ENCODE measurements around the gene ATP1A2.

The ATP1A2 gene

DNA sequence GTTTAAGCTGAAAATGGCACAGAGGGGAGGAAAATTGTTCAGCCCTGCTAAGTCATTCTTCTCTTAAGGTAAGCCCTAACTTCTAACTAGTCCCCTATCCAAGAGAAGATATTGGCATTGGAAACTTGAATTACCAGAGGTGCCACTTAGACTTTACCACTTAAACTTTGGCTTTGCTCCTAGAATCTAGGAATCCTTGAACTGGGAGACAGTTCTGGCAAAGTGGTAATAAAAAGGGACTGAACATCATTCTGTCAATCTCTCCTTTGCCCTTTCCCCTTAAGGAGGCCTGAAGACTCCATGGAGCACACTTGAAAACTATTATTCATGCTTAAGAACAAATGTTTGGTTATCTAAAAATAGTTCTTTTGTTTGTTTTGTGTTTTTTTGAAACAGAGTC is 44.3 kb downstream of the ATP1A2 start:
- no peak for TF ChIP-seq POLR2AphosphoS5 (IDR thresholded peaks at IDR 0.05; ENCODE audit: low read depth, low read length)
- no peak for TF ChIP-seq TAF1 (IDR thresholded peaks at IDR 0.05; ENCODE audit: borderline replicate concordance, insufficient read depth, low read length)
- TF ChIP-seq, protein P1, sequence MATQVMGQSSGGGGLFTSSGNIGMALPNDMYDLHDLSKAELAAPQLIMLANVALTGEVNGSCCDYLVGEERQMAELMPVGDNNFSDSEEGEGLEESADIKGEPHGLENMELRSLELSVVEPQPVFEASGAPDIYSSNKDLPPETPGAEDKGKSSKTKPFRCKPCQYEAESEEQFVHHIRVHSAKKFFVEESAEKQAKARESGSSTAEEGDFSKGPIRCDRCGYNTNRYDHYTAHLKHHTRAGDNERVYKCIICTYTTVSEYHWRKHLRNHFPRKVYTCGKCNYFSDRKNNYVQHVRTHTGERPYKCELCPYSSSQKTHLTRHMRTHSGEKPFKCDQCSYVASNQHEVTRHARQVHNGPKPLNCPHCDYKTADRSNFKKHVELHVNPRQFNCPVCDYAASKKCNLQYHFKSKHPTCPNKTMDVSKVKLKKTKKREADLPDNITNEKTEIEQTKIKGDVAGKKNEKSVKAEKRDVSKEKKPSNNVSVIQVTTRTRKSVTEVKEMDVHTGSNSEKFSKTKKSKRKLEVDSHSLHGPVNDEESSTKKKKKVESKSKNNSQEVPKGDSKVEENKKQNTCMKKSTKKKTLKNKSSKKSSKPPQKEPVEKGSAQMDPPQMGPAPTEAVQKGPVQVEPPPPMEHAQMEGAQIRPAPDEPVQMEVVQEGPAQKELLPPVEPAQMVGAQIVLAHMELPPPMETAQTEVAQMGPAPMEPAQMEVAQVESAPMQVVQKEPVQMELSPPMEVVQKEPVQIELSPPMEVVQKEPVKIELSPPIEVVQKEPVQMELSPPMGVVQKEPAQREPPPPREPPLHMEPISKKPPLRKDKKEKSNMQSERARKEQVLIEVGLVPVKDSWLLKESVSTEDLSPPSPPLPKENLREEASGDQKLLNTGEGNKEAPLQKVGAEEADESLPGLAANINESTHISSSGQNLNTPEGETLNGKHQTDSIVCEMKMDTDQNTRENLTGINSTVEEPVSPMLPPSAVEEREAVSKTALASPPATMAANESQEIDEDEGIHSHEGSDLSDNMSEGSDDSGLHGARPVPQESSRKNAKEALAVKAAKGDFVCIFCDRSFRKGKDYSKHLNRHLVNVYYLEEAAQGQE (IDR thresholded peaks at IDR 0.05; ENCODE audit: insufficient read depth in 1 of 2, low read depth in 2 of 2, low read length in 2 of 2) = no peak
- no peak for TF ChIP-seq SIN3A (IDR thresholded peaks at IDR 0.05; ENCODE audit: borderline replicate concordance, insufficient read depth, low read length)
- TF ChIP-seq FOXP2 (optimal IDR thresholded peaks at IDR 0.05; ENCODE audit: borderline replicate concordance, extremely low read depth, extremely low read length, insufficient read depth) = no peak

DNA sequence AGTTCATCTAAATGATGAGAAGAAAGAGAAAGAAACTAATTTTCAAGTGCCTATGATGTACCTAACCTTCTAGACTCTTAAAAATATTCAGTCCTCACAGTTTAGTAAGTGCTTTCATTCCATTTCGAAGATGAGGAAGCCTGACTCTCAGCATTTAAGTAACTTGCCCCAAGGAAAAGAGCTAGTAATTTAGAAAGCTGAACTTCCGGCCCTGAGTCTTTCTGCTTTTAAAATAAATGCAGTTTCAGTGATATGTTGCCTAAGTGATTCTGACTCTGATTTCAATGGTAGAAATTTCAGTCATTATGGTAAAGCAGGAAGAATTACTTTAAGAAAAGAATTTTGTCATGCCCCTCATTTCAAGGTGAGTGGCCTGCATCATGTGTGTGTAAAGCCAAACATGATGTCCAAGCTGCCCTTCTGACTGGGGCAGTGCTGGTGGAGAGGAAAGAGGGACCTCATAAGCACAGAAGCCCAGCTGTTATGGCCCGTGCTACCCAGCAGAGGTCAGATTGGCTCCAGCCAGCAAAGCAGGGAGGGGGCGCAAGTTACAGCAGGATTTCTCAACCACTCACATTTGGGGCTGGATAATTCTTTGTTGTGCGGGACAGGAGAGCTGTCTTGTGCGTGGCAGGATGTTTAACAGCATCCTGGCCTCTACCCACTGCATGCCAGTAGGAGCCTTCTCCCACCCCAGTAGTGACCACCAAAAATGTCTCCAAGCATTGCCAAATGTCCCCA is 46.6 kb downstream of the ATP1A2 start:
- TF ChIP-seq FOXP2 (optimal IDR thresholded peaks at IDR 0.05; ENCODE audit: borderline replicate concordance, extremely low read depth, extremely low read length, insufficient read depth) (no peak), SIN3A (IDR thresholded peaks at IDR 0.05; ENCODE audit: borderline replicate concordance, insufficient read depth, low read length) (no peak), TAF1 (IDR thresholded peaks at IDR 0.05; ENCODE audit: borderline replicate concordance, insufficient read depth, low read length) (no peak), POLR2AphosphoS5 (IDR thresholded peaks at IDR 0.05; ENCODE audit: low read depth, low read length) (no peak)
- TF ChIP-seq, protein P1 (IDR thresholded peaks at IDR 0.05; ENCODE audit: insufficient read depth in 1 of 2, low read depth in 2 of 2, low read length in 2 of 2) = no peak

DNA sequence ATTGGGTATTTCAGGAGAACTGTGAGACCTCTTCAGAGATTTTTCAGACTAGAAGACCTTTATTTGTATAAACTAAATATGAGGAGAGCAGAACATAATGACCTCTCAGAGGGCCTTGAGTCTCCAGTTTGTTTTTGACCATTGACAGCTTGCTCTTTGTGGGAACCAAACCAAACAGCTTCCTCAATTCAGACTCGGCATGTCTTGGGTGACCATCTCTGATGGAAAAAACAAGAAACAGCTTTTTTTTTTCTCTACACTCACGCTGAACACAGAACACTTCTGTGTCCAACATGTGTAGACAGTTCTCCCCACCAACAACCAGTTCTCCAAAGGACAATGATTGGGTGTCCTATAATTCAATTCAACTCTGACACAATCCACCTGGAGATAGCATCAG is 47.4 kb downstream of the ATP1A2 start:
- TF ChIP-seq POLR2AphosphoS5 (IDR thresholded peaks at IDR 0.05; ENCODE audit: low read depth, low read length) = no peak
- TF ChIP-seq SIN3A (IDR thresholded peaks at IDR 0.05; ENCODE audit: borderline replicate concordance, insufficient read depth, low read length) = no peak
- TF ChIP-seq, protein P1 (IDR thresholded peaks at IDR 0.05; ENCODE audit: insufficient read depth in 1 of 2, low read depth in 2 of 2, low read length in 2 of 2) = no peak
- no peak for TF ChIP-seq TAF1 (IDR thresholded peaks at IDR 0.05; ENCODE audit: borderline replicate concordance, insufficient read depth, low read length)
- TF ChIP-seq FOXP2 (optimal IDR thresholded peaks at IDR 0.05; ENCODE audit: borderline replicate concordance, extremely low read depth, extremely low read length, insufficient read depth) = no peak

DNA sequence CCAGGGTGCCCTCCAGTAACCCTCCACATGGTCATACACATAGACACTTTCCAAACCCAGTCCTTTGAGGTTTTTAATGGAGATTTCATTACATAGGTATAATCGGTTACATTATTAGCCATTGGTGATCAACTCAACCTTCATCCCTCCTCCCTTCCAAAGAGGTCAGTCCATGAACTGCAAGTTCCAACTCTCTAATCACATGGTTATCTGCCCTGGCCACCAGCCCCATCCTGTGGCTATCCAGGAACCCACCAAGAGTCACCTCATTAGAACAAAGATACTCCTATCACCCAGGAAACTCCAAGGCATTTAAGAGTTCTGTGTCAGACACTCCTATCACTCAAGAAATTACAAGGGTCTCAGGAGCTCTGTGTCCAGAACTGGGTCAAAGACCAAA is 48.1 kb downstream of the ATP1A2 start:
- TF ChIP-seq TAF1 (IDR thresholded peaks at IDR 0.05; ENCODE audit: borderline replicate concordance, insufficient read depth, low read length) (no peak), POLR2AphosphoS5 (IDR thresholded peaks at IDR 0.05; ENCODE audit: low read depth, low read length) (no peak), SIN3A (IDR thresholded peaks at IDR 0.05; ENCODE audit: borderline replicate concordance, insufficient read depth, low read length) (no peak), FOXP2 (optimal IDR thresholded peaks at IDR 0.05; ENCODE audit: borderline replicate concordance, extremely low read depth, extremely low read length, insufficient read depth) (no peak)
- TF ChIP-seq, protein P1 (IDR thresholded peaks at IDR 0.05; ENCODE audit: insufficient read depth in 1 of 2, low read depth in 2 of 2, low read length in 2 of 2) = no peak
